GM19043 (cell line): ENCODE measurements around the gene KATNIP.
A peak's percentile ranks its signal among the peaks of the same experiment; 100 is the strongest.

ENCODE experiments used
- ATAC-seq: cut with Tn5 transposase; IDR thresholded peaks from one replicate; pipeline ENCODE4 v1.9.1; 2021; ENCODE audit warnings: low read depth; ENCODE audit not compliant: unreplicated experiment

Gene KATNIP

DNA sequence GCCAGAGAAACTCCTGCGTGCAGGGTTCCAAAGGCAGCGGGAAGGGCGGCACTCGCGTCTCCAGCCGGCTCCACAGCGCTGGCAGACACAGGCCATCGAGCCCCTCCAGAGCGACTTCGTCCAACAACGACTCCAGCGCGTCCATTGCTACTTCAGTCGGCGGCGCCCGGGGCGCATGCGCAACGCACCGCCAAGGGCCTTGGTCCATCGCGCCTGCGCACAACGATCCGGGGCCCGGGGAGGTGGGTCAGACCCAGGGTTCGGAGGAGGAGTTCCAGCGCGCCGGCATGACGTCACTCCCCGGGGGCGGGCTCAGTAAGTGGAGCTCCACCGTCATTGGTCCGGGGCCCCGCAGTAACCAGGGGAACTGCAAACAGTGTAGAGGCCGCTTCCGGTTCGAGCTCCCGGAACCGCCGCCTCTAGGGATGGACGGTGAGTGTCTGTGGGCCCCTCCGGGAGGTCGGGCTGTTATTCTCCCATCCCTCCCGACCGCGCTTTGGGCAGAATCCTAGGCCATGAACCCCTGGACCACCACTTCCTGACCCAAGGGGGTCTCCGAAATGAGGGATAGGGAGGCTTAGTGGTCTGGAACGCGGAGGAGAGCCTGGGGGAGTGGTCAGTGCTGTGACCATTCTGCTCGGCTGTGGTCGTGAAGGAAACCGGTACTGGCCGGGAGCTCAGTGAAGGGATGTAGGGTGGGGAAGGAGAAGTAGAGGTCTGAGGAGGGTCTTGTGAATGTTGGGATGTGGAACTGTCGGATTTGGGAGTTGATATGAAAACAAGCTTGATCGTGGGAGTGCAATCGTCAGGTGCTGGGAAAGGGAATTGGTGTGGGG is at the start of gene KATNIP, which contains the start of gene GTF3C1:
Gene KATNIP (plus strand): TSS at position 399 of the 836 bp plus-strand sequence. CDS start 27 bp downstream, at position 426.
Gene GTF3C1 (minus strand): TSS at position 168 of the 836 bp plus-strand sequence. CDS start 23 bp downstream, at position 145.
- peak; percentile 98 for ATAC-seq

DNA sequence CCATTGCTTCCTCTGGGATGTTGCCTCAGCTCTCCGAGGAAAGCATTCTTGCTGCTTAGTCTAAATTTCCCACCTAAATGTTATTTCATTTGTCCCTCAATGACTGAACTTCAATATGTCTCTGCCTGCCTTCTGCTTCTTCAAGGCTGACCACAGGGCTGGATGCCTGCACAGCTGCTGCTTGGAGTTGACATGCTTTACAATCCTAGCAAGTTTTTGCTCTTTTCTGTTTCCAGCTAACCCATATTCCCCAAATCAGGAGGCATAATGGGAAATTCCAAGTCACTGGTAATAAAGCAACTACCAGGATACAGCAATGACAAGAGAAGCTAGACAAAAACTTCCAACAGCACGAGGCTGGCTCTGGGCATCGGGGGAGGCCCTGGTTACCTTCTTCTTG is 49.1 kb upstream of the KATNIP start:
- no peak for ATAC-seq

DNA sequence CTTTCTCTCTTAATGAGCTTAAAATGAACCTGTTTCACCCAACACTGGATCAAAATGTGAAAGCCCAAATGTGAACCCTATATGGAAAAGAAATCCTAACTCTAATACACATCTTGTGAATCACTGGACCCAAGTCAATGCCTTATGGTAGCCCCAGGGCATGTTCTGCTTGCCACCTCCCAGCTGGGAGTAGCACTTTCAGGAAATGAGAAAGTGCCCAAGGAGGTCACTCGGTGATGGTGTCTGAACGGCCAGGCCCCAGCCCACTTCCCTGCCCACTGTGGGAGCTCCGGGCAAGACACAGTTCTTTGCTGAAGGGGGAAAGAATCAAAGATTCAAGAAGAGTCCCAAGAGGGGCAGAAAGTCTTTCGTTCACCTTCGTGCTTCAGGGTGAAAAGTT is 46.3 kb upstream of the KATNIP start:
- ATAC-seq: no peak

DNA sequence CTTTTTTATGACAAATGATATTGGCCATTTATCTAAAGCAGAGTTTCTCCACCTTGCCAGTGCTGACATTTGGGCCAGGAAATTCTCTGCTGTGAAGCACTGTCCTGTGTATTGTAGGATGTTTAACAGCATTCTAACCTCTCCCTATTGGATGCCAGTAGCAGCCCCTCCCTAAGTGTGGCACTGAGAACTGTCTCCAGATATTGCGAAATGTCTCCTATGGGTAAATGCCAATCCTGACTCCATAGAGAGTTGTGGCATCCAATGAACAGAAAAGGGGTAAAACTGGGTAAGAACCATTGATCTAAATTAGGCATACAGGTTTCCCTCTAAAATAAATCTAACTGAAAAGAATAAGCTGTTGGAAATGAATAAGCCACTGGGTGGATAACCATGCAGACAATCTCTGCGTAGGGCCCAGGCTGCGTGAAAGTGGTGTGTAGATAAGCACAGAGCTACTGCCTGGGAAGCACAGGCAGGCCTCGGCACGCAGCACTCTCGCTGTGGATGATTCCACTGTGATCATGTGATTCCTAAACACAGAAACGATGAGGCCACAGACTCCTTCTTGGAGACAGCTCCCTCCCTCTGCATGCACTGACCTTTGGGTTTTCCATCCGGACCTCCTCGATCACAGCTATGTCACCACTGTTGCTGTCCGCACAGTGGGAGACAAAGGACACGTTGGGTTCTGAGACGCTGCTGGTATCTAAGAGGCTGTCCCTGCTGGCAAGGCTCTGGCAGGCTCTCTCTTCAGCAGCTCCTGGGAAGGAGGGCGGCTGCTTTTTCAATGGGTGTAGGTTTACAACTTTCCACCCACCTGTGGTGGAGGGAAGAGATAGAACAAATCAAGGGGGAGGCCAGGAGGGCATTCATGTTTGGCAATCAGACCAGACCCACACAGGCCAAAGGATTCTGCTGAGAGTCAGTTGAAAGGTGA is 44.4 kb upstream of the KATNIP start:
- no peak for ATAC-seq

DNA sequence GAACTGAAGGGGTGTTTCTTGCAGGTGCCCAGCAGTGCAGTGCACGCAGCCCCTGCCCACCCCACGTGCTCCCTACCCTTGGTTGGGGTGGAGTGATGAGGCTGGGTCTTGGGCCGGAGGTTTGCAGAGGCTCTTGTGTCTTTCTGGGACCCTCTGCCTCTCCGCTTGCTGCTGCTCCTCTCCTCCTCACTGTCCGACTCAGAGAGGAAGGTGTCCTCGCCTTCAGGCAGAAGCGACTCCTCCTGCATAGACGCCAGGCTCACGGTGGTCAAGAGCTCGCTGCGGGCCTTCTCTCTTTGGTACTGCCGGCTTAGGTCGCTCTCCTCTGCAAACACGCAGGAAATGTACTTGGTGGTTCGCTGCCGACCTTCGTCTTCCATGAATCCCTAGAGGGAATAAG is 43.2 kb upstream of the KATNIP start:
- no peak for ATAC-seq

DNA sequence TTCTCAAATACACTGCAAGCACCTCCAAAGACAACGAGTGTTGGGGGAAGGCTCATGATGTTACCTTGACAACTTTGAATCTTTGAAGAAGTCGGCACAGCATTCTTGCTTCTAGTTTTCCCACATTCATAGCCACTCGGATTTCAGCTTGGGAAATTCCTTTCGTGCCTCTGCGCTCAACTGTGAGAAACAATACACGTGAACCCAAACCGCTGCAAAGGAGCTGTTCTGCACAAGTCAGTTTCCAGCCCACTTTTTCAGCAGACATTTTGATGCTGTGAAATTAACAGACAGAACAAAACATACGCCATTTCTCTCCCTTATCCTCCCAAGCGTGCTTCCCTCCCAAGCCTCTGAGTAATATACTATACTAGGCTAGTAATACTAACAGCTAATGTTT is 41.5 kb upstream of the KATNIP start:
- ATAC-seq: no peak

DNA sequence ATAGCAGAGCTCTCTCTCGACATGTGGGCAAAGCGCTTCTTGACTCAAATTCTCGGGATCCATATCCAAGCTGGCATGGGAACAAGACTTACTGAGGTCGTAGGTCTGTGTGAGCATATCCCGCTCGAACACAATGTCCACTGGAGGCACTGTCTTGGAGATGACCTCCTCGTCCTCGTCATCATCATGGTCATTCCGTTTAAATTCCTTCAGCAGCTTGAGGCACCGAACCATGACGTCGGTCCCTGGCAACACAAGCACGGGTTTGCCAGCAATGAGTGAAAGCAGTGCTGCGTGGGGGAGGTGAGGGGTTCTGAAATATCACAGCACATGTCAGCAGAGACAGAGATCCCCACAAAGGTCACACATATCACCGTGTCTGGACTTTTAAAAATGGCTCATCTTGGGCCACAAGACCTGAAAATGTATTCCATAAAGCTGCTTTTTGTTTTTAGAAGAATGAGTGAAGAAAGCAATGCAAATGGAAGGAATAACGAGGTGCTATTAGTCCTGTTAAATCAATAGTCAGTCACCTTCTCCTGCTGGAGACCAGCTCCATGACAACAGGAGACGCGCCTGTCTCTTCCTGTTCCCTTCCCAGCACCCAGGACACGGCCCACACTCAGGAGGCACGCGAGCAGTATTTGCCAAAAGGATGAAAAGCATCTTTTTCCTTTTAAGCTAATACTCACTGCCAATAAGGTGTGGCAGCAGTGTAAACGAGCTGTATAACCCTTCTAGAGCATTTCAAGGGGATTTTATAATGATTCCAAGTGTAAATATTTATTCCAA is 38.1 kb upstream of the KATNIP start:
- ATAC-seq: no peak

DNA sequence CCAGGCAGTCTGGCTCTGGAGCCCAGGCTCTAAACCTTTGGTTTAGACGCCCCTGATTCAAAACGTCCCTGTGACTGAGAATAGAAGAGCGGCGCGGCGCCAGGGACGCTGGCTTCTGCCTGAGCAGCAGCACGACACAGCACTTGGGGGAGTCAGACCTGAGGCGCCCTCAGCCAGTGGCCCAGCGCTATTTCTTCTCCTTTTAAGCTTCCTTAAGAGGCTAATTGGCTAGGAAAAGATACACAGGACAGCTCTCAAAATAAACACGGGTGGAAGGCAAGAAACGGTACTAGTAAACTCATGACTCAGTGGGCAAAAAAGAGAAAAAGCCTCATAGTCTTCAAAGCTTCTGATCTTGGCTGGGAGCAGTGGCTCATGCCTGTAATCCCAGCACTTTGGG is 35.1 kb upstream of the KATNIP start:
- ATAC-seq: no peak

DNA sequence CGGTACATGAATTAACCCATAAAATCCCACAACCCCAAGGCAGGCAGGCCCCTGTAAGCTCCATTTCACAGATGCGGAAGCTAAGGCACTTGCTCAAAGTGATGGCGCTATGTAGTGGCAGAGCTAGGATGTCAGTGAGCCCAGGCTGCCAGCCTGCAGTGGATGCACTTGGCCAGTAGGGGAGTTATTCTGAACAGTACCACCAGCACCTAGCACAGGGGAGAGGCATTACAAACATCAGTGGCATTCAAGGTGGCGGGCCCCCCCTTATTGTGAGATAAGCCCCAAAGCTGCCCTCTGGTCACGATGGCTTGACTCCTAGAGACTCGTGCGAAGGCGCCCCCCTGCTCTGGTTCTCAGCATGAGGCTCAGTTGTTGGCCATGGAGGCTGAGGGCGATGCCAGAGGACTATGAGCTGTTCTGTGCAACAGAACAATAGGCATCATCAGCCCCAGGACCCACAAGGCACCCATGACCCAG is 34.0 kb upstream of the KATNIP start:
- no peak for ATAC-seq

DNA sequence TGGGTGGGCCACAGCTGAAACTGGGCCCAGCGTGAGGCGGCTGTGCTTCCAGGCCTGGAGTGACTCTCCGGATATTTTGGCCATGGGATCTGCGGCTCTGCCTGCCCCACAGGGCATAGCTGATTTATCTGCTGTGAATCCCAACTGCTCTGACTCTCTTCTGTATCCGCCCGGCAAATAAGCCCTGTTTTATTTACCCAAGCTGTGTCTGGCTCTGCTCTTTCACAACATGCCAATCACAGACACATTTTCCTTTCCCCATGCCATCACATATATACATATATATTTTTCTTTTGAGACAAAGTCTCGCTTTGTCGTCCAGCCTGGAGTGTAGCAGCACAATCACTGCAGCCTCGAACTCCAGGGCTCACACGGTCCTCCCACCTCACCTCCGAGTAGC is 33.6 kb upstream of the KATNIP start:
- ATAC-seq: no peak

DNA sequence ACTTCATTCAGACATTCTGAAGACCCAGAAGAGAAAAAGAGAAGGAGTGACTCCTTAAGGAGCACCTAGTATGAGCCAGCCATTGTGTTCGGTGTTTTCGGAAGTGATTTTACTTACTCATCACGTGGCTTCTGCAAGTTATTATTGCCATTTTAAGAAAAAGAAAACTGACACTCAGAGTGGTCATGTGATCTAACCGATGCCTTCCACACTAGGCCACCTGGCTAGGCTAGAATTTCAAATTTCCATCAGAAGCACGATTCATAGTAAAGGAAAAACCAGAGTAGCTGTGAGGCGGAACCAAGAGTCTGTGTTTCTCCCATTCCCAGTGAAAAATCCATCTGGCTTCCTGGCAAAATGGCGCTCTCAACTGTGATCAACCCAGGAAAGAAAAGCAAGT is 32.3 kb upstream of the KATNIP start:
- no peak for ATAC-seq

DNA sequence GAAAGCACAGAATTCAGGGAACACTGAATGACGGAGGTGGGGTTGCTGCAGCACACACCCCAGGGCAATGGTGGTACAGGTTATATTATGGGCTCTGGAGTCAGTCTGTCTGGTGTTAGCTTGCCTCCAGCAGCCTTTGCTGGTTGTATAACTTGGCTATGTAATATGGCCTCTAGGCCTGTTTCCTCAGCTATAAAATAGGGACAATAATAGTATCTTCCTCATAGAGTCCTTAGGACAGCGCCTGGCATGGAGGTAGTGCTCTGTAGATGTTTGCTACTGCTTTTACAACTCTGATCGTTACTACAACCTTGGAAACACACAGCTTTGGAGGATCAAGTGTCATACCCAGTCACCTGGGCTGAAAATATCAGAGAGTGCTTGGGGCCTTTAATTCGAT is 31.7 kb upstream of the KATNIP start:
- ATAC-seq: no peak

DNA sequence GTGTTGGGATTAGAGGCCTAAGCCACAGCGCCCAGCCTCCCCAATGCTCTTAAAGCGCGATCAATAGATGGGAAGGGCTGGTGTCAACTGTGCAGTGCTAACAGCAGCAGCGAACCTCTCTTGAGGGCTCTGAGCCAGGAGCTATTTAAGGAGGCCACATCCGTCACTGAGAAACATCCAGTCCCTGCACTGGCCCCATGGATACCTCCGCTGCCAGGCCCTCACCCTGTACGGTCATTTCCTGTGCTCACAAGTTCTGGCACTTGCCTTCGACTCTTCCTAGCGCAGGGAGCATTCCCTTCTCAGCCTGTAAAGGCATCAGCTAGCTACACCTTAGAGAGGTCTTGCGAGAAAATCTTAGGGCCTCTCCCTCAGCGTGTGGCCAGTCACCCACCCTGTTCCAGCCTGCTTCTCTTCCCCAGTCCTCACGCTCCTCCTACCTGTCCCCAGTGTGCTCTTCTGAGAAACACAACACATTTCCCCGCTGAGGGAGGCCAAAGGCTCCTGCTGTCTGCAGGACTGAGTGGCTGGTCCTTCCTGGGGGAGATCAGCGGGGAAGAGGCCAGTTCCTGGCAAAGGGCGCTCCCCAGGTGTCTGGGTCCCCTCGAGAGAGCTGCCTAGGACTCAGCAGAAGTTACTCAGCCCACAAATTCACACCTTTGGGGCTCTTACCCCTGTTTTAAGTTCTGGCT is 28.8 kb upstream of the KATNIP start:
- no peak for ATAC-seq

DNA sequence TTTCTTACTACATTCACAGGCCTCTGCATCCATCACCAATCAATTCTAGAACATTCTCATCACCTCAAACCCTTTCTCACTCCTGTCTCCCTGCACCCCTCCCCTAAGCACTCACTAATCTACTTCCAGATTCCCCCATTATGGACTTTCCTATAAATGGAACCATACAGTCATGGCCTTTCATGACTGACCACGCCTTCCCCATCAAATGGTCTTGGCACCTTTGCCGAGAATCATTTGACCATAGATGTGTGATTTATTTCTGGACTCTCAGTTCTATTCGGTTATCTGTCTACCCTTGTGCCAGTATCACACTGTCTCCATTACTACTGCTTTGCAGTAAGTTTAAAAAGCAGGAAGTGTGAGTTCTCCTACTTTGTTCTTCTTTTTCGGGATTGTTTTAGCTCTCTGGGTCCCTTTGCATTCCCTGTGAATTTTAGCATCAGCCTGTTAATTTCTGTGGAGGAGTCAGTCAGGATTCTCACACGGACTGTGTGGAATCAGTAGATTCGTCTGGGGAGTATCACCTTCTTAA is 27.7 kb upstream of the KATNIP start:
- no peak for ATAC-seq

DNA sequence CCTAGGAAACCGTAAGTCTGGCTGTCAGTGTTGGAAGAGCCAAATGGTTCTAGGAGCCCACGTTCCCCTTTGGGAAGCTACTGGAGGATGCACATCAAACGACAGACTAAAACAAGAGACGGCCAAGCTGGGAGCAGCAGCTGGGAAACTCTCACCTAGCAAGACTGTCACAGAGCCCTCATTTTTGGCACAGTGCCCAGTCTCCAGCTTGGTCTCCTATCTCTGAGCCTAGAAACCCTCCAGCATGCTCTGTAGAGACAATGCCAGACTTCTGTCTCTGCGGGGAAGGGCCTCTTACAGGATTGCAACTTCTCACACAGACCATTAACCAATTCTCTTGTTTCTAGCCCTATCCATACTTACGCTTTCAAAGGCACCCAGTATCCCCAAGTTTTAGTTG is 23.8 kb upstream of the KATNIP start:
- no peak for ATAC-seq

DNA sequence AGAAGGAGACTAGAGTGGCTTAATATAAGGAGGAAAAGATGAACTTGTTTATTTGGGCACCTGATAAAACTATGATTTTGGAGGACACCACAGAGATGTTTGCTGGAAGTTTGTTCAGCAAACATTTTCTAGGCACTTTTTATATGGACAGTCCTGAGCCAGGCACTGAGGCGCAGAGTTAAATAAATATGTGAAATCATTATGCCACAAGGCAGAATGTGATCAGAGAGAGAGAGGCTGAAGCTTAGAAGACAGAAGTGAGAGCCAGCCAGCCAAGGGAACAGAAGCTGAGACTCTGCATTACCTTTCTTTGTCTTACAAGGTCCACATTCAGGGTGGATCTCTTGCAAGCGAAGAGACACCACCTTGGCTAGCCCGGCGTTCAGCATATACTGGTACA is 21.6 kb upstream of the KATNIP start:
- ATAC-seq: no peak

DNA sequence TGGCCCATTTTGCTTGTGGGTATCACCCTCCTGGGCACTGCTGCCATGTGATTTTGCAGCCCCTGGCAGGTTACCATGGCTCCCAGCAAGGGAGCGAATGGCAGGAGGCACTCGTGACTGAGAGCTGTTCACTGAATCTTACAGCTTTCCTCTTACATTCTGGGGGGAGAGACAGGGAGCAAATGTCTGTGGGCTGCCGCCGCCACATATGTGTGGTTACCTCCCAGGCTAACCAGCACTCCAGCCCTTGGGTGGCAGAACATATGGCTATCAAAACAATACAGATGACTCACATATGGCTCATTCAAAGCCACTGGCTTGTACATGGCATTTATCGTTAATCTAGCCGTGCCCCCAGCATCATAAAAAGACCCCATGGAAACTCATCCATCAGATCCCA is 20.0 kb upstream of the KATNIP start:
- no peak for ATAC-seq

DNA sequence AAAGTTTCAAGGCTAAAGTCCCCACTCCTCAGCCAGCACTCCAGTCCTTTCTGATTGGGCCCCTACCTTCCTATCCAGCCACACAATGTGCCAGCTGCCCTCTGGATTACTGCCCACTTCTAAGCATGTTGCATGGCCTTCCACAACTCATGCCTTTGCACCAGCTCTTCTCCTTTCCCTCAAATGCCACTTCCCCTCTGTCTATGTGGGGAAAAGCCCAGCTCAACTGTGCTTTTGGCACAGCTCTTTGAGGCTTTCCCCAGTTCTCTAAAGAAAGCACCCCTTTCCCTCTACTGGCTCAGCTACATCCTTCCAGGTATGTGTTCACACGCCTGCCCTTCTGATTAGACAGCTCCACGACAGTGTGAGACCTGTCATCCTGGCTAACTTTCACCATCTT is 18.8 kb upstream of the KATNIP start:
- no peak for ATAC-seq
